Amniotic stem cell (primary cell): ENCODE results near the gene TMPRSS11A.
A peak's percentile ranks its signal among the peaks of the same experiment; 100 is the strongest.

ENCODE experiments used
- DNase-seq: peaks from one replicate; lab custom pipeline; 2025; lab: John Stamatoyannopoulos, UW

Gene TMPRSS11A

GRCh38 chr4:67912080-67912479, 51.2 kb downstream of the TMPRSS11A start:
- no peak for DNase-seq

- DNase-seq: no peak
Measured at GRCh38 chr4:67911638-67912037, 51.7 kb downstream of the TMPRSS11A start.

GRCh38 chr4:67911141-67911540, 52.2 kb downstream of the TMPRSS11A start:
- DNase-seq: no peak

GRCh38 chr4:67910585-67910905, 52.7 kb downstream of the TMPRSS11A start:
- no peak for DNase-seq

- DNase-seq: no peak
Measured at GRCh38 chr4:67909905-67910584, 53.2 kb downstream of the TMPRSS11A start.

GRCh38 chr4:67907650-67908049, 55.6 kb downstream of the TMPRSS11A start:
- no peak for DNase-seq

GRCh38 chr4:67899096-67899495, 64.2 kb downstream of the TMPRSS11A start:
- no peak for DNase-seq

GRCh38 chr4:67897686-67898085, 65.6 kb downstream of the TMPRSS11A start:
- no peak for DNase-seq

- DNase-seq: no peak
Measured at GRCh38 chr4:67896421-67897065, 66.8 kb downstream of the TMPRSS11A start.

GRCh38 chr4:67894659-67895058, 68.6 kb downstream of the TMPRSS11A start:
- DNase-seq: no peak

GRCh38 chr4:67892905-67893304, 70.4 kb downstream of the TMPRSS11A start:
- DNase-seq: no peak

- DNase-seq: no peak
Measured at GRCh38 chr4:67892253-67892652, 71.0 kb downstream of the TMPRSS11A start.

- no peak for DNase-seq
Measured at GRCh38 chr4:67891645-67892044, 71.6 kb downstream of the TMPRSS11A start.

GRCh38 chr4:67886281-67886680, 77.0 kb downstream of the TMPRSS11A start:
- no peak for DNase-seq

GRCh38 chr4:67885762-67886161, 77.5 kb downstream of the TMPRSS11A start:
- peak; percentile 89 for DNase-seq

- DNase-seq: no peak
Measured at GRCh38 chr4:67884701-67885100, 78.6 kb downstream of the TMPRSS11A start.

GRCh38 chr4:67883902-67884301, 79.4 kb downstream of the TMPRSS11A start, which contains the start of gene TMPRSS11D:
Gene TMPRSS11D (minus strand): TSS chr4:67884002. CDS start chr4:67883933, 69 bp downstream.
- no peak for DNase-seq

GRCh38 chr4:67883458-67883857, 79.8 kb downstream of the TMPRSS11A start:
- no peak for DNase-seq

- DNase-seq: no peak
Measured at GRCh38 chr4:67880866-67881610, 82.3 kb downstream of the TMPRSS11A start.

GRCh38 chr4:67879486-67879885, 83.8 kb downstream of the TMPRSS11A start:
- DNase-seq: no peak

GRCh38 chr4:67877086-67877485, 86.2 kb downstream of the TMPRSS11A start:
- no peak for DNase-seq

- no peak for DNase-seq
Measured at GRCh38 chr4:67874986-67875385, 88.3 kb downstream of the TMPRSS11A start.

- DNase-seq: no peak
Measured at GRCh38 chr4:67873116-67873515, 90.2 kb downstream of the TMPRSS11A start.
